BLaER1 (cell line): ENCODE data around the gene PRR36.

Experiments used
- H3K27ac ChIP-seq: shearing (Covaris generic); formaldehyde crosslinking; 2 replicates; pipeline ENCODE4 v1.8.1; 2022
- H3K27me3 ChIP-seq: shearing (Covaris generic); formaldehyde crosslinking; 2 replicates; pipeline ENCODE4 v1.8.1; 2022
- H3K36me3 ChIP-seq: shearing (Covaris generic); formaldehyde crosslinking; 2 replicates; pipeline ENCODE4 v1.8.1; 2022
- H3K4me1 ChIP-seq: shearing (Covaris generic); formaldehyde crosslinking; 2 replicates; pipeline ENCODE4 v1.8.1; 2022
- H3K4me2 ChIP-seq: shearing (Covaris generic); formaldehyde crosslinking; 2 replicates; pipeline ENCODE4 v1.8.1; 2022
- H3K4me3 ChIP-seq: shearing (Covaris generic); formaldehyde crosslinking; 2 replicates; pipeline ENCODE4 v1.8.1; 2022
- H3K9ac ChIP-seq: shearing (Covaris generic); formaldehyde crosslinking; 2 replicates; pipeline ENCODE4 v1.8.1; 2022
- H3K9me3 ChIP-seq: shearing (Covaris generic); formaldehyde crosslinking; 2 replicates; pipeline ENCODE4 v1.8.1; 2022
- H4K20me1 ChIP-seq: shearing (Covaris generic); formaldehyde crosslinking; 2 replicates; pipeline ENCODE4 v1.8.1; 2022
- Cebpa-rat ChIP-seq: shearing (Covaris generic); IDR thresholded peaks from 2 replicates; pipeline ENCODE4 v1.8.1; 2022

Gene PRR36

GRCh38 chr19:7833225-7834099 lies 40.7 kb downstream of the PRR36 start:
- peak overlapping the region; percentile 68 for H3K4me2 ChIP-seq

GRCh38 chr19:7832781-7833180 lies 41.4 kb downstream of the PRR36 start:
- H3K36me3 ChIP-seq: no peaks in the 10 kb centered on the region
- H3K27me3 ChIP-seq: peaks cover under 1% of the 10 kb centered on the region; the same call in 1 of the 2 replicates
- no peak overlapping the region for H3K4me3 ChIP-seq
- H3K4me2 ChIP-seq: peak overlapping the region; percentile 68
- no peaks in the 10 kb centered on the region for H3K9me3 ChIP-seq
- H4K20me1 ChIP-seq: peaks cover 27% of the 10 kb centered on the region; the same call in 1 of the 2 replicates
- 0 out of 2 replicates have a peak overlapping the region, but pooled peaks have one; percentile 5 for H3K27ac ChIP-seq
- 0 out of 2 replicates have a peak overlapping the region, but pooled peaks have one; percentile 29 for H3K9ac ChIP-seq
- TF ChIP-seq Cebpa-rat: no peak
- peaks cover 52% of the 10 kb centered on the region for H3K4me1 ChIP-seq

More at GRCh38 chr19:7833225-7834099, 40.7 kb downstream of the PRR36 start:
- H3K27ac ChIP-seq: 0 out of 2 replicates have a peak overlapping the region, but pooled peaks have one; percentile 5
- no peaks in the 10 kb centered on the region for H3K9me3 ChIP-seq
- no peak for TF ChIP-seq Cebpa-rat
- H3K27me3 ChIP-seq: no peaks in the 10 kb centered on the region
- no peak overlapping the region for H3K4me3 ChIP-seq
- peaks cover 27% of the 10 kb centered on the region; the same call in 1 of the 2 replicates for H4K20me1 ChIP-seq
- peaks cover 51% of the 10 kb centered on the region for H3K4me1 ChIP-seq
- H3K9ac ChIP-seq: no peak overlapping the region
- H3K36me3 ChIP-seq: no peaks in the 10 kb centered on the region

GRCh38 chr19:7832009-7832408 lies 42.2 kb downstream of the PRR36 start:
- peaks cover 4% of the 10 kb centered on the region; the same call in 1 of the 2 replicates for H3K27me3 ChIP-seq
- peaks cover 27% of the 10 kb centered on the region; the same call in 1 of the 2 replicates for H4K20me1 ChIP-seq
- peak overlapping the region; percentile 68 for H3K4me2 ChIP-seq
- H3K9ac ChIP-seq: peak overlapping the region; percentile 29; the same call in 1 of the 2 replicates
- H3K4me3 ChIP-seq: no peak overlapping the region
- no peak overlapping the region for H3K27ac ChIP-seq
- H3K9me3 ChIP-seq: no peaks in the 10 kb centered on the region
- H3K36me3 ChIP-seq: no peaks in the 10 kb centered on the region
- peaks cover 52% of the 10 kb centered on the region for H3K4me1 ChIP-seq
- TF ChIP-seq Cebpa-rat: no peak

GRCh38 chr19:7831452-7831851 lies 42.7 kb downstream of the PRR36 start:
- no peak for TF ChIP-seq Cebpa-rat
- Histone ChIP-seq H3K9me3 (no peaks in the 10 kb centered on the region), H3K27ac (no peak overlapping the region), H3K9ac (no peak overlapping the region), H3K4me2 (peak overlapping the region; percentile 71), H3K4me1 (peaks cover 52% of the 10 kb centered on the region), H3K27me3 (peaks cover 4% of the 10 kb centered on the region; the same call in 1 of the 2 replicates), H3K36me3 (no peaks in the 10 kb centered on the region), H3K4me3 (no peak overlapping the region), H4K20me1 (peaks cover 25% of the 10 kb centered on the region; the same call in 1 of the 2 replicates)

- H3K4me2 ChIP-seq: peak overlapping the region; percentile 71
- no peaks in the 10 kb centered on the region for H3K36me3 ChIP-seq
- peak overlapping the region; percentile 83 for H3K9ac ChIP-seq
- H3K9me3 ChIP-seq: no peaks in the 10 kb centered on the region
- peak overlapping the region; percentile 84 for H3K4me3 ChIP-seq
- H3K27ac ChIP-seq: no peak overlapping the region
- peaks cover 46% of the 10 kb centered on the region for H3K4me1 ChIP-seq
- peaks cover 18% of the 10 kb centered on the region; the same call in 1 of the 2 replicates for H4K20me1 ChIP-seq
- peaks cover 4% of the 10 kb centered on the region; the same call in 1 of the 2 replicates for H3K27me3 ChIP-seq
- TF ChIP-seq Cebpa-rat: no peak
These were observed 43.4 kb downstream of the PRR36 start for GRCh38 chr19:7830823-7831222.

GRCh38 chr19:7830272-7830771 lies 43.9 kb downstream of the PRR36 start:
- H3K9ac ChIP-seq: peak overlapping the region; percentile 83
- peak overlapping the region; percentile 74 for H3K27ac ChIP-seq
- peak overlapping the region; percentile 84 for H3K4me3 ChIP-seq
- no peaks in the 10 kb centered on the region for H3K36me3 ChIP-seq
- peaks cover 14% of the 10 kb centered on the region; the same call in 1 of the 2 replicates for H4K20me1 ChIP-seq
- no peaks in the 10 kb centered on the region for H3K9me3 ChIP-seq
- H3K4me2 ChIP-seq: peak overlapping the region; percentile 71
- peaks cover 4% of the 10 kb centered on the region; the same call in 1 of the 2 replicates for H3K27me3 ChIP-seq
- H3K4me1 ChIP-seq: peaks cover 42% of the 10 kb centered on the region
- TF ChIP-seq Cebpa-rat: no peak

GRCh38 chr19:7829561-7830271 lies 44.5 kb downstream of the PRR36 start, which contains the start of gene EVI5L:
EVI5L (plus strand) TSS chr19:7830218; CDS start chr19:7846543, 16,325 bp downstream.
- Histone ChIP-seq H3K4me3 (peak within 1 kb of the TSS; percentile 84), H3K27ac (peak within 1 kb of the TSS; percentile 74), H3K4me1 (peaks cover 42% of the 10 kb centered on the region), H3K9me3 (no peaks in the 10 kb centered on the region), H3K36me3 (no peaks in the 10 kb centered on the region), H3K4me2 (peak within 1 kb of the TSS; percentile 89), H4K20me1 (peaks cover 14% of the 10 kb centered on the region; the same call in 1 of the 2 replicates), H3K27me3 (peaks cover 4% of the 10 kb centered on the region; the same call in 1 of the 2 replicates), H3K9ac (peak within 1 kb of the TSS; percentile 83)
- no peak for TF ChIP-seq Cebpa-rat

GRCh38 chr19:7829166-7829520 lies 45.0 kb downstream of the PRR36 start:
- no peak overlapping the region for H3K27ac ChIP-seq
- H3K4me1 ChIP-seq: peaks cover 42% of the 10 kb centered on the region
- TF ChIP-seq Cebpa-rat: no peak
- no peaks in the 10 kb centered on the region for H3K36me3 ChIP-seq
- peak overlapping the region; percentile 89 for H3K4me2 ChIP-seq
- H4K20me1 ChIP-seq: 0 out of 2 replicates have a peak, but pooled peaks cover 14% of the 10 kb centered on the region
- H3K9me3 ChIP-seq: no peaks in the 10 kb centered on the region
- H3K27me3 ChIP-seq: peaks cover 4% of the 10 kb centered on the region; the same call in 1 of the 2 replicates
- peak overlapping the region; percentile 84 for H3K4me3 ChIP-seq
- H3K9ac ChIP-seq: peak overlapping the region; percentile 21; the same call in 1 of the 2 replicates

- H3K27me3 ChIP-seq: peaks cover 4% of the 10 kb centered on the region; the same call in 1 of the 2 replicates
- H3K4me1 ChIP-seq: peaks cover 12% of the 10 kb centered on the region
- H3K36me3 ChIP-seq: no peaks in the 10 kb centered on the region
- no peaks in the 10 kb centered on the region; the same call in 1 of the 2 replicates for H3K9me3 ChIP-seq
- no peaks in the 10 kb centered on the region for H4K20me1 ChIP-seq
- H3K27ac ChIP-seq: no peak overlapping the region
- H3K9ac ChIP-seq: no peak overlapping the region
- no peak overlapping the region for H3K4me2 ChIP-seq
- H3K4me3 ChIP-seq: no peak overlapping the region
- TF ChIP-seq Cebpa-rat: no peak
These were observed 50.4 kb downstream of the PRR36 start for GRCh38 chr19:7823686-7824301.
